VCaP (cell line): ENCODE data around the gene CCL4.

Experiments
- H3K27ac ChIP-seq: fragments of 450-650 bp; 2 replicates; pipeline ENCODE4 v1.5.1; 2017
- CTCF ChIP-seq: fragments of 450-650 bp; conservative IDR thresholded peaks from 2 replicates; pipeline ENCODE4 v1.5.1; 2017; ENCODE audit warnings: mild to moderate bottlenecking, moderate library complexity

Gene CCL4

GRCh38 chr17:36149296-36149820 lies 45.7 kb downstream of the CCL4 start:
- TF ChIP-seq CTCF, result peak; percentile 84; the same call in 1 of the 2 replicates
- H3K27ac ChIP-seq, result no peak overlapping the region

- no peak for TF ChIP-seq CTCF
- no peak overlapping the region for H3K27ac ChIP-seq
These were observed 48.4 kb downstream of the CCL4 start for GRCh38 chr17:36151891-36152638.

DNA sequence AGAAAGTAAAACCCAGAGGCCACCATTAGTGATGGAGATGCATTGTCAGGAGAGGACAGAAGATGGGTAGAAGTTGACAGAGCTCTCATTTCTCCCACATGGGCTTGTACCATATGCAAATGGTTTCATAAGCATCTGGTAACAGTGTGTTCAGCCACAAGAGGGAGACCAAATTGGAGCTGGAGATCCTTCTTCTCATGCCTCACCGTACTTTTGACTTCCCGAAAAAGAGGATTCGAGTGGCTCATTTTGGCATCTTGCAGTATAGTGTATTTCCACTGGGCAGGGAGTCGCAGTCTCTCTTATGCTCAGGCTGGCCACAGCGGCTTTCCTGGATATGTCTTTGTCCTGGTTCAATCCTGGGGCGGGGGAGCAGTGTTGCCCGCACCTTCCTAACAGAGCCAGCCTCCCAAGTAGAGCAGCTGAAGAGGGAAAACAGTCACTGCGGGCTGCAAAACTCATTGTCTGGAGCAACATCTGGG lies 49.1 kb downstream of the CCL4 start:
- 0 out of 2 replicates have a peak, but pooled peaks have one; percentile 11 for TF ChIP-seq CTCF
- H3K27ac ChIP-seq, result no peak overlapping the region

DNA sequence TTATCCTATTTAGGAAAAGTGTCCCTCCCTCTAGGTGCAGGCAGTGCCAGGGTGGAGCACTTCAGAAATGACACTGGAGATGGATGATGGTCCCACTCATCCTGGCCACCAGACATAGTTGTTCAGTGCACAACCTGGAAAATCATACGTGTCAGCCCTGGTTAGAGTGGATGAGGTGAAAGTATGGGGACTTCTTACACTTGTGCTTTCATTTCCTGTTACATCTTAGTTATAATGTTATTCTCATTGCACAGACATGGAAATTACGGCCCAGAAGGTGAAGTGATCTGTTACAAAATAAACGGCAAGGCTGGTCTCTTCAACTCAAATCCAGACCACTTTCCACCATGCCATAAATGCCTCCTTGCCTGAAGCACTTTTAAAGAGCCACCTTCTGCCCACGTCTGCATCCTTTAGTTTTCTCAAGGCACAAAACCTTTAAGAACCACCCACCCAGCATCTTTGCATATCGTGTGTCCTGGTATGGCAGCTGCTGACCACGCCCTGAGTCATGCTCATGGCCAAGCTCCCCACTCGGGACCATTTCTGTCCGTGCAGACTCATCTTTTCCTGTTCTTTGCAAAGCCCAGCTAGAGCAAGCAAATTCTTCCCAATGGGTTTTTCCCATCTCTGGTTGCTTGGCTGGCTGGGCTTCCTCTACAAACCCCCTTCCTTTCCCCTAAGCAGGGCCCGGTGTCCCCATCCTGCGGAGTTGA lies 50.4 kb downstream of the CCL4 start:
- TF ChIP-seq CTCF, result no peak
- H3K27ac ChIP-seq, result no peak overlapping the region
